GM12872 (cell line): ENCODE results near the gene MAPT.

Experiments used
- TF ChIP-seq, protein P1 (sequence below): IDR thresholded peaks from 3 replicates; pipeline ENCODE4 v1.5.1; 2011; ENCODE audit warnings: low read depth, mild to moderate bottlenecking, low read length, moderate library complexity; ENCODE audit not compliant: insufficient read depth

Gene MAPT

DNA sequence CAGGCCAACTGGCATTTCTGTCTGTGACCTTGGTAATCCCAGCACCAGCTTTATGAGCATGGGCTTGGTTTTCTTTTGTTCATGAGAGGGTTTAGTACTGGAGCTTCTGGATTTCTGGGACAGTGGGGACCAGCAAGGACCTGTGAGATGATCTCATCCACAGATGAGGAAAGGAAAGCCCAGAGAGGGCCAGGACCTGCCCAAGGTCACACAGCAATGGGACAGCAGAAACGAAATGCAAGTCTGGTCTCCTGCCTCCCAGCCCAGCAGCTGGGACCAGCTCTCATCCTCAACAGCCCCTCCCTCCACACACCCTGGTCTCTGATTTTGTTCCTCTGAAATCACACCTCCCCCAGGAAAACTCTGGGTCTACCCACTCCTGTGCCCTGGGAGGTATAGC lies 42.5 kb upstream of the MAPT start:
- TF ChIP-seq, protein P1, sequence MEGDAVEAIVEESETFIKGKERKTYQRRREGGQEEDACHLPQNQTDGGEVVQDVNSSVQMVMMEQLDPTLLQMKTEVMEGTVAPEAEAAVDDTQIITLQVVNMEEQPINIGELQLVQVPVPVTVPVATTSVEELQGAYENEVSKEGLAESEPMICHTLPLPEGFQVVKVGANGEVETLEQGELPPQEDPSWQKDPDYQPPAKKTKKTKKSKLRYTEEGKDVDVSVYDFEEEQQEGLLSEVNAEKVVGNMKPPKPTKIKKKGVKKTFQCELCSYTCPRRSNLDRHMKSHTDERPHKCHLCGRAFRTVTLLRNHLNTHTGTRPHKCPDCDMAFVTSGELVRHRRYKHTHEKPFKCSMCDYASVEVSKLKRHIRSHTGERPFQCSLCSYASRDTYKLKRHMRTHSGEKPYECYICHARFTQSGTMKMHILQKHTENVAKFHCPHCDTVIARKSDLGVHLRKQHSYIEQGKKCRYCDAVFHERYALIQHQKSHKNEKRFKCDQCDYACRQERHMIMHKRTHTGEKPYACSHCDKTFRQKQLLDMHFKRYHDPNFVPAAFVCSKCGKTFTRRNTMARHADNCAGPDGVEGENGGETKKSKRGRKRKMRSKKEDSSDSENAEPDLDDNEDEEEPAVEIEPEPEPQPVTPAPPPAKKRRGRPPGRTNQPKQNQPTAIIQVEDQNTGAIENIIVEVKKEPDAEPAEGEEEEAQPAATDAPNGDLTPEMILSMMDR, result no peak

DNA sequence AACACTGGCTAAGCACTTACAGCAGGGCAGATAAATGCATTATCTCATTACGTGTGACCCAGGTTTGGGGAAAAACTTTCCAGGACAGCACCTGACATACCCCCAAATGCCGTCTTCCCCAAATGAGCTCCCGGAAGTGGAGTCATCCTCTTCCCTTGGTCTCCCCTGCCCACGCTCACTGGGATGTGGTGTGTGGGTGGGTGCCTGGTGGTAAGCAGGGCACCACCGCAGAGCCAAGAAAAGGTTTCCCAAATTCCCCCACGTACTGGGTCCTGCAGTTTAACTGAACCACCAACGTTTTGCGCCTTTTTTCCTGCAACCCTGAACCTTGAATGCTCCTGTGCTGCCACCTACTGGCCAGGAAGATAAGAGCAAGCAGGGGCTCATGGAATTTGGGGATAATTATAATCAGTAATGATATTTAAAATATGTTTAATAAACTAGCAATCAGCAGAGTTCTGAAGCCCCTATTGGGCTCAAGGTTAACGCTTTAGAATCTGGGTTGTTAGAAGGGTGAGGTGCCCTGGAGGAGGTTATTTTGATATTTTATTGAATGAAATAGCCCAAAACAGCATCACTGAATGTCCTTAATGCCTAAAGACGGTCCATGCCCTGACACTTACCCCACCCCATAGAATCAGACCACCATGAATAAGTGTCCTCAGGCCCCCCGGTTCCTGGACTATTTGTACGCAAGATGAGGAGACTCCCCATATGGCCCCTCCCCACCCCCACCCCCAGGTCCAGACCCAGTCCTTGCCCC lies 41.6 kb upstream of the MAPT start:
- TF ChIP-seq, protein P1, result peak; percentile 85

DNA sequence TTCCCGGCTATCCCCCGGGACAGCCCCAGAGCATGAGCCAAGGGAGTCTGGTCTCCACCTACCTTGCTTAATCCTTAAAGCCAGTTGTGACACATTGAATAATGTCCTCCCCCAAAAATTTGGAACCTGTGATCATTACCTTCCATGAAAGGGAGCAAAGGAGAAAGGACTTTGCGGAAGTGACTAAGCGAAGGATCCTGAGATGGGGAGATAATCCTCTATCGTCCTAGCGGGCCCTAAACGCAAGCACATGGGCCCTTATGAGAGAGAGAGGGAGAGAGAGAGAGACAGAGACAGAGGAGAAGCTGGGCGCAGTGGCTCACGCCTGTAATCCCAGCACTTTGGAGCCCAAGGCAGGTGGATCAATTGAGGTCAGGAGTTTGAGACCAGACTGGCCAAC lies 40.1 kb upstream of the MAPT start:
- TF ChIP-seq, protein P1, result no peak

DNA sequence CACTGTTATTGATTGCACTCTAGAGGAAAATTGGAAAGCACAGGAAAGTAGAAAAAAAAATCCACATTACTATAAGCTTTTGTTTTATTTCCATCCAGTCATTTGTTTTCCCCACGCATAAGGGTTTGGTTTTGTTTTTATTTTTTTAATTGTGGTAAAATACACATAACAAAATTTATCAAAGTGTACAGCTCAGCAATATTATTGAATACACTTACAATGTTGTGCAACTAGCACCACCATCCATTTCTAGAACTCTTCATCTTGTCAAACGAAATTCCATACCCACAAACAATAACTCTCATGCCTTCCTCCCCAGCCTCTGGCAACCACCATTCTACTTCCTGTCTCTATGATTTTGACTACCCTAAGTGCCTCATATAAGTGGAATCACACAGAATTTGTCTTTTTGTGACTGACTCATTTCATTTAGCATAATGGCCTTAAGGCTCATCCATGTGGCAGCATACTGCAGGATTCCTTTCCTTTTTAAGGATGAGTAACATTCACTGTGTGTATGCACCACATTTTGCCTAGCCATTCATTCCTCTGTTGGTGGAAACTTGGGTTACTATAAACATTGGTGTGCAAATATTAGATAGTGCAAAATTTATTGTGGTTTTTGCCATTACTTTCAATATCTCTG lies 38.5 kb upstream of the MAPT start:
- TF ChIP-seq, protein P1, result no peak

DNA sequence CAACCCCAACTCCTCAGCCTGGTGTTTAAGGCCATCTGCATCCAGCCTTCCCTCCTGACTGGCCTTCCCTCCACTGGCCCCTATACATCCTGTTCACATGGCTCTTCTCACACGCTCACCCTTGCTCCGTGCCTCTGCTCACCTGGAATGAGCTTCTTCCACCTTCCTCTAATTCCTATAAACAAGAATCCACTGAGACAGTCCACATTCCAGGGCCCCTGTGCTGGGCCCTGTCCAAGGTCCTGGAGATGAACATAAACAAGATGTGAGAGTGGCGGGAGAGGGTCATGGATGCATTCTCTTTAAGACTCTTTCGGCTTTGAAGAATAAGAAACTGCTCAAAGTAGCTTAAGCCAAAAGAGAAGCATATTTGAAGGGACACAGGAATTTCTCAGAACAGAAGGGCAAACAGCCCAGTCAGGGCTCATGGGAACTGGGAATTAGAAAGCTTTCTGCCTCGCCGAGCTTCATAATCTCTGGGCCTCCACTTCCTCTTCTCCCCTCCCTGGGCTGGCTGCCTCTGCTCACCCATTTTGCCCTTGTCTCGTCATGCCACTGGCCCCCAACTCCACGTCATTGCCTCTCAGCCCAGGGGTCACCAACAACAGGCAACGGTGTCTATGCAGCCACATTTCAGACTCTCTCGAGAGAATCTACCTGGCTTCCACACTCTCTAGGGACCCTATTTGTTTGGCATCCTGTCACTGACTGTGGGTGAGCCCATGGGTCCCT lies 36.2 kb upstream of the MAPT start:
- TF ChIP-seq, protein P1, result no peak

DNA sequence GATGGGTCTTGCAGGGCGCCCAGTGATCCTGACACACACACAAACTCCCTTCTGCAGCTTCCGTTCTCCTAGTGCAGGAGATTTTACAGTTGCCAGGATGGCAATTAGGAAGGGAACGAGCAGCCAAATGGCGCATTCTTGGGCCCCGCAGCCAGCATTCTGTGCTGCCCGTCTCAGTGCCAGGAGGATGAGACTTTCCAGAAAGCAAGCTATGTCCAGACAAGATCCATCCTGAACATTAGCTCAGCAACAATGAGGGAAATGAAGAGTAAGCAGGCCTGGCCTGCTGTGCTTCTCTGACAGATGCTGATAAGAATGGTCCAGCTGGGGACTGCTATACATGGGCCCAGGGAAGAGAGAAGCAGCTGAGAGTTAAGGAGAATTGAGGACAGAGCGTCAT lies 33.2 kb upstream of the MAPT start:
- TF ChIP-seq, protein P1, result no peak
